ENCODE data around the gene PGRMC2. TPM values are rescaled to one million over a fixed set of nuclear protein-coding genes. Genes with fewer than 3 reads are reported as not detected.

PGRMC2 gene
- total and polyA plus RNA-seq, 4 donors, result 49.0 to 74.8 (median 59.5) TPM

DNA sequence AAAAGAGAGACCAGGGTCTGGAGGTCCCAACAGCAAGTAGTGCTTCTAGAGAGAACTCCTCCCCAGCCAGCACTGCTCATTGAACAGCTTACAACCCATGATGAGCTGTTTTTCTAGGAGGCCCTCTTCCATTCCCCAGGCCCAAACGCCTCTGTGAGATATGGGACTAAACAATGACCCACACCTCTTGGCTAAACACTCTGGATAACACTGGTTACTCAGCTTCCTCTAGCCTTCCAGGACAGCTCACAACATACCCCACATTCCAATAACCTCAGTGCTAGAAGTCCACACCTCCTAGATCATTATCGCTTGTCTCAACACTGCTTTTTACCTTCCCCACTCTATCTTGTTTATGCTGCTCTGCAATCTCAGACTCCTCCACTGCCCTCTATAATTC is 35.4 kb upstream of the PGRMC2 start:
- Histone ChIP-seq H3K4me1 (ENCODE audit: control insufficient read depth in 1 of 2, insufficient read depth in 2 of 2, low read length in 2 of 2) (peaks cover 0 to 3% of the 10 kb centered on the region in 2 donors), H3K4me3 (ENCODE audit: low read length in 2 of 2) (no peak overlapping the region), H3K36me3 (ENCODE audit: control insufficient read depth in 1 of 2, insufficient read depth in 2 of 2, low read length in 1 of 2) (peaks cover 0 to 2% of the 10 kb centered on the region in 2 donors), H3K27ac (ENCODE audit: low read depth in 1 of 2, low read length in 2 of 2) (no peak overlapping the region), H3K9me3 (ENCODE audit: control insufficient read depth, low read length) (no peaks in the 10 kb centered on the region), H3K27me3 (ENCODE audit: control insufficient read depth in 1 of 2, insufficient read depth in 2 of 2, low read length in 1 of 2) (no peaks in the 10 kb centered on the region)
- DNase-seq (no peak), ATAC-seq (ENCODE audit: low FRiP score) (no peak)
- 51 to 55% methylated on average over 2 of the region's 2 CpGs for WGBS, 2 donors
- intact Hi-C loops (cut with DNase I), result no loop called here

GRCh38 chr4:128322311-128322710 is 34.7 kb upstream of the PGRMC2 start:
- WGBS, 2 donors, result 90 to 97% methylated on average over 2 of the region's 2 CpGs
- peaks cover 0 to 3% of the 10 kb centered on the region in 2 donors for H3K4me1 ChIP-seq (ENCODE audit: control insufficient read depth in 1 of 2, insufficient read depth in 2 of 2, low read length in 2 of 2)
- H3K9me3 ChIP-seq (ENCODE audit: control insufficient read depth, low read length), result no peaks in the 10 kb centered on the region
- ATAC-seq (ENCODE audit: low FRiP score) (no peak), DNase-seq (no peak)
- intact Hi-C loops (cut with DNase I), result no loop called here
- peaks cover 0 to 2% of the 10 kb centered on the region in 2 donors for H3K36me3 ChIP-seq (ENCODE audit: control insufficient read depth in 1 of 2, insufficient read depth in 2 of 2, low read length in 1 of 2)
- no peak overlapping the region for H3K4me3 ChIP-seq (ENCODE audit: low read length in 2 of 2)
- no peaks in the 10 kb centered on the region for H3K27me3 ChIP-seq (ENCODE audit: control insufficient read depth in 1 of 2, insufficient read depth in 2 of 2, low read length in 1 of 2)
- H3K27ac ChIP-seq (ENCODE audit: low read depth in 1 of 2, low read length in 2 of 2), result no peak overlapping the region

GRCh38 chr4:128320656-128321055 is 33.0 kb upstream of the PGRMC2 start:
- Histone ChIP-seq H3K9me3 (ENCODE audit: control insufficient read depth, low read length) (no peaks in the 10 kb centered on the region), H3K4me3 (ENCODE audit: low read length in 2 of 2) (no peak overlapping the region), H3K27me3 (ENCODE audit: control insufficient read depth in 1 of 2, insufficient read depth in 2 of 2, low read length in 1 of 2) (no peaks in the 10 kb centered on the region), H3K36me3 (ENCODE audit: control insufficient read depth in 1 of 2, insufficient read depth in 2 of 2, low read length in 1 of 2) (peaks cover 0 to 2% of the 10 kb centered on the region in 2 donors), H3K27ac (ENCODE audit: low read depth in 1 of 2, low read length in 2 of 2) (no peak overlapping the region), H3K4me1 (ENCODE audit: control insufficient read depth in 1 of 2, insufficient read depth in 2 of 2, low read length in 2 of 2) (peaks cover 0 to 3% of the 10 kb centered on the region in 2 donors)
- 81 to 84% methylated on average over 1 of the region's 1 CpG for WGBS, 2 donors
- DNase-seq (no peak), ATAC-seq (ENCODE audit: low FRiP score) (no peak)
- intact Hi-C loops (cut with DNase I), result no loop called here

- Histone ChIP-seq H3K4me3 (ENCODE audit: low read length in 2 of 2) (no peak overlapping the region), H3K4me1 (ENCODE audit: control insufficient read depth in 1 of 2, insufficient read depth in 2 of 2, low read length in 2 of 2) (peaks cover 0 to under 1% of the 10 kb centered on the region in 2 donors), H3K27me3 (ENCODE audit: control insufficient read depth in 1 of 2, insufficient read depth in 2 of 2, low read length in 1 of 2) (no peaks in the 10 kb centered on the region), H3K27ac (ENCODE audit: low read depth in 1 of 2, low read length in 2 of 2) (no peak overlapping the region), H3K9me3 (ENCODE audit: control insufficient read depth, low read length) (no peaks in the 10 kb centered on the region), H3K36me3 (ENCODE audit: control insufficient read depth in 1 of 2, insufficient read depth in 2 of 2, low read length in 1 of 2) (no peaks in the 10 kb centered on the region)
- WGBS, 2 donors, result 95 to 96% methylated on average over 2 of the region's 2 CpGs
- DNase-seq, result no peak
- ATAC-seq (ENCODE audit: low FRiP score), result no peak
- intact Hi-C loops (cut with DNase I), result no loop called here
Observed at GRCh38 chr4:128315756-128316520, 28.3 kb upstream of the PGRMC2 start.

GRCh38 chr4:128311659-128312403 is 24.2 kb upstream of the PGRMC2 start:
- 62 to 69% methylated on average over 2 of the region's 2 CpGs for WGBS, 2 donors
- no peaks in the 10 kb centered on the region for H3K36me3 ChIP-seq (ENCODE audit: control insufficient read depth in 1 of 2, insufficient read depth in 2 of 2, low read length in 1 of 2)
- no peak overlapping the region for H3K27ac ChIP-seq (ENCODE audit: low read depth in 1 of 2, low read length in 2 of 2)
- no peak overlapping the region for H3K4me3 ChIP-seq (ENCODE audit: low read length in 2 of 2)
- ATAC-seq (ENCODE audit: low FRiP score), result no peak
- no peak for DNase-seq
- H3K4me1 ChIP-seq (ENCODE audit: control insufficient read depth in 1 of 2, insufficient read depth in 2 of 2, low read length in 2 of 2), result peaks cover 1 to 4% of the 10 kb centered on the region in 2 donors
- no peaks in the 10 kb centered on the region for H3K9me3 ChIP-seq (ENCODE audit: control insufficient read depth, low read length)
- intact Hi-C loops (cut with DNase I), result no loop called here
- no peaks in the 10 kb centered on the region for H3K27me3 ChIP-seq (ENCODE audit: control insufficient read depth in 1 of 2, insufficient read depth in 2 of 2, low read length in 1 of 2)

DNA sequence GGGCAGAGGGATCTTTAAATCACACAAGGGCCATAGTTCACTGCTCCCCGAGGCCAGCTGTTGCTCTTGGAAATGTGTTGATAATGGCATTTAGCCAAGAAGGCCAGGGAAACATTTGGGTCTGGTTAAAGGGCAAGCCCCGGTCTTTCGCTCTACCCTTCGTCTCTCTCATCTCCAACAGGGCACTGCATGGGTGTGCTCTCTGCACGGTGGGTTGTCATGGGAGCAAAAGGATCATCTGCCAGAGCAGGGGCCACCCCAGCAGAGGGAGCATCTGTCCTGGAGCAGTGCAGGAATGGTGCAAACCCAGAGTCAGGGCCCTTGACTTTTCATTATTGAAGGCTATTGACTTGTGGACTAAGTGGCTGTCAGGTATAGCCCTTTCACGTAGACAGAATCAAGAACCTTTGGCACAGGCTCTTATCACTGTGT is 22.7 kb upstream of the PGRMC2 start:
- no peaks in the 10 kb centered on the region for H3K36me3 ChIP-seq (ENCODE audit: control insufficient read depth in 1 of 2, insufficient read depth in 2 of 2, low read length in 1 of 2)
- no peak for ATAC-seq (ENCODE audit: low FRiP score)
- DNase-seq, result no peak
- H3K9me3 ChIP-seq (ENCODE audit: control insufficient read depth, low read length), result no peaks in the 10 kb centered on the region
- H3K27me3 ChIP-seq (ENCODE audit: control insufficient read depth in 1 of 2, insufficient read depth in 2 of 2, low read length in 1 of 2), result no peaks in the 10 kb centered on the region
- WGBS, 2 donors, result 66 to 68% methylated on average over 6 of the region's 6 CpGs
- peaks cover 1 to 4% of the 10 kb centered on the region in 2 donors for H3K4me1 ChIP-seq (ENCODE audit: control insufficient read depth in 1 of 2, insufficient read depth in 2 of 2, low read length in 2 of 2)
- intact Hi-C loops (cut with DNase I), result no loop called here
- H3K27ac ChIP-seq (ENCODE audit: low read depth in 1 of 2, low read length in 2 of 2), result no peak overlapping the region
- no peak overlapping the region for H3K4me3 ChIP-seq (ENCODE audit: low read length in 2 of 2)

- no peaks in the 10 kb centered on the region for H3K9me3 ChIP-seq (ENCODE audit: control insufficient read depth, low read length)
- no peaks in the 10 kb centered on the region for H3K36me3 ChIP-seq (ENCODE audit: control insufficient read depth in 1 of 2, insufficient read depth in 2 of 2, low read length in 1 of 2)
- no peak overlapping the region for H3K27ac ChIP-seq (ENCODE audit: low read depth in 1 of 2, low read length in 2 of 2)
- intact Hi-C loops (cut with DNase I), result no loop called here
- DNase-seq (no peak), ATAC-seq (ENCODE audit: low FRiP score) (peak; percentile 69)
- H3K27me3 ChIP-seq (ENCODE audit: control insufficient read depth in 1 of 2, insufficient read depth in 2 of 2, low read length in 1 of 2), result no peaks in the 10 kb centered on the region
- H3K4me1 ChIP-seq (ENCODE audit: control insufficient read depth in 1 of 2, insufficient read depth in 2 of 2, low read length in 2 of 2), result peaks cover 1 to 4% of the 10 kb centered on the region in 2 donors
- no peak overlapping the region for H3K4me3 ChIP-seq (ENCODE audit: low read length in 2 of 2)
Observed at GRCh38 chr4:128309585-128309984, 22.0 kb upstream of the PGRMC2 start.

GRCh38 chr4:128308986-128309385 is 21.4 kb upstream of the PGRMC2 start:
- Histone ChIP-seq H3K27ac (ENCODE audit: low read depth in 1 of 2, low read length in 2 of 2) (no peak overlapping the region), H3K4me1 (ENCODE audit: control insufficient read depth in 1 of 2, insufficient read depth in 2 of 2, low read length in 2 of 2) (peaks cover 1 to 4% of the 10 kb centered on the region in 2 donors), H3K4me3 (ENCODE audit: low read length in 2 of 2) (no peak overlapping the region), H3K9me3 (ENCODE audit: control insufficient read depth, low read length) (no peaks in the 10 kb centered on the region), H3K27me3 (ENCODE audit: control insufficient read depth in 1 of 2, insufficient read depth in 2 of 2, low read length in 1 of 2) (no peaks in the 10 kb centered on the region), H3K36me3 (ENCODE audit: control insufficient read depth in 1 of 2, insufficient read depth in 2 of 2, low read length in 1 of 2) (no peaks in the 10 kb centered on the region)
- no peak for DNase-seq
- peak; percentile 63 for ATAC-seq (ENCODE audit: low FRiP score)
- intact Hi-C loops (cut with DNase I), result no loop called here
- 3 to 5% methylated on average over 2 of the region's 2 CpGs for WGBS, 2 donors

Data from aorta (tissue), 5 donors.